Measurements from ENCODE around the gene RGS14.

RGS14 gene

GRCh38 chr5:177316005-177316404 is 41.7 kb upstream of the RGS14 start:
- in situ Hi-C loops (cut with MboI; ENCODE audit: low pct_unique_long_range_greater_than_20kb, low sequenced_read_pairs, unreplicated experiment) = no loop called here
- TF ChIP-seq CTCF (IDR thresholded peaks at IDR 0.05; ENCODE audit: extremely low read depth, insufficient read depth, missing control alignments) = no peak
- no peak for DNase-seq (ENCODE audit: low spot score)

GRCh38 chr5:177317959-177318377 is 39.8 kb upstream of the RGS14 start:
- DNase-seq (ENCODE audit: low spot score) = peak; percentile 75
- in situ Hi-C loops (cut with MboI; ENCODE audit: low pct_unique_long_range_greater_than_20kb, low sequenced_read_pairs, unreplicated experiment) = no loop called here

GRCh38 chr5:177319913-177320588 is 37.7 kb upstream of the RGS14 start:
- TF ChIP-seq CTCF (IDR thresholded peaks at IDR 0.05; ENCODE audit: extremely low read depth, insufficient read depth, missing control alignments) = no peak
- in situ Hi-C loops (cut with MboI; ENCODE audit: low pct_unique_long_range_greater_than_20kb, low sequenced_read_pairs, unreplicated experiment) = no loop called here
- no peak for DNase-seq (ENCODE audit: low spot score)

More at GRCh38 chr5:177317959-177318377, 39.8 kb upstream of the RGS14 start:
- peak; percentile 85 for TF ChIP-seq CTCF (IDR thresholded peaks at IDR 0.05; ENCODE audit: extremely low read depth, insufficient read depth, missing control alignments)

GRCh38 chr5:177320879-177321278 is 36.8 kb upstream of the RGS14 start:
- TF ChIP-seq CTCF (IDR thresholded peaks at IDR 0.05; ENCODE audit: extremely low read depth, insufficient read depth, missing control alignments) = no peak
- no peak for DNase-seq (ENCODE audit: low spot score)
- in situ Hi-C loops (cut with MboI; ENCODE audit: low pct_unique_long_range_greater_than_20kb, low sequenced_read_pairs, unreplicated experiment) = no loop called here

- no peak for TF ChIP-seq CTCF (IDR thresholded peaks at IDR 0.05; ENCODE audit: extremely low read depth, insufficient read depth, missing control alignments)
- in situ Hi-C loops (cut with MboI; ENCODE audit: low pct_unique_long_range_greater_than_20kb, low sequenced_read_pairs, unreplicated experiment) = no loop called here
- no peak for DNase-seq (ENCODE audit: low spot score)
Measured at GRCh38 chr5:177325868-177326381, 31.8 kb upstream of the RGS14 start.

- DNase-seq (ENCODE audit: low spot score) = no peak
- in situ Hi-C loops (cut with MboI; ENCODE audit: low pct_unique_long_range_greater_than_20kb, low sequenced_read_pairs, unreplicated experiment) = no loop called here
- no peak for TF ChIP-seq CTCF (IDR thresholded peaks at IDR 0.05; ENCODE audit: extremely low read depth, insufficient read depth, missing control alignments)
Measured at GRCh38 chr5:177327539-177328522, 29.9 kb upstream of the RGS14 start.
